Inferior parietal cortex (tissue), 1 donor: ENCODE data around the gene SLMAP.

Experiments used
- DNase-seq: peaks from one replicate; pipeline ENCODE4 v3.0.0-alpha.2; 2016; ENCODE audit errors: extremely low spot score

Gene SLMAP

GRCh38 chr3:57961828-57962447, 205.8 kb downstream of the SLMAP start:
- DNase-seq = no peak

DNA sequence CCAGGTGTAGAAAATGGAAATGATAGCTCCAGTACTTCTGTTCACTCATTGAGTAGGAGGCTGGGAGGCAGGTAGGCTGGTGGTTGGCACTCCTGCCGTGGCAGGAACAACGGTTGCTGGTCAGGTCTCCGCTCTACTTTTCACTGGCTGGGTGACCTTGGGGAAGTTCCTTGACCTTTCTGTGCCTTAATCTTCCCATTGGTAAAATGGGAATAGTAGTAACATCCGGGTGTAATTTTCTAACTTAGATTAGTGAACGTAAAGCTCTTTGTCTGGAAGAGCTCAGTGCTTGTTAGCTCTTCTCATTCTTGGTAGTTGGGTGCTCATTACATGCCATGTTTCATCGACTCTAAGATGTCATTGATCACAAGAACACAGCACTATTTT, 206.3 kb downstream of the SLMAP start:
- no peak for DNase-seq

- no peak for DNase-seq
Observed at GRCh38 chr3:57963811-57964346, 207.8 kb downstream of the SLMAP start.

- DNase-seq = no peak
Observed at GRCh38 chr3:57966829-57967228, 210.7 kb downstream of the SLMAP start.

- no peak for DNase-seq
Observed at GRCh38 chr3:57967590-57967989, 211.5 kb downstream of the SLMAP start.

DNA sequence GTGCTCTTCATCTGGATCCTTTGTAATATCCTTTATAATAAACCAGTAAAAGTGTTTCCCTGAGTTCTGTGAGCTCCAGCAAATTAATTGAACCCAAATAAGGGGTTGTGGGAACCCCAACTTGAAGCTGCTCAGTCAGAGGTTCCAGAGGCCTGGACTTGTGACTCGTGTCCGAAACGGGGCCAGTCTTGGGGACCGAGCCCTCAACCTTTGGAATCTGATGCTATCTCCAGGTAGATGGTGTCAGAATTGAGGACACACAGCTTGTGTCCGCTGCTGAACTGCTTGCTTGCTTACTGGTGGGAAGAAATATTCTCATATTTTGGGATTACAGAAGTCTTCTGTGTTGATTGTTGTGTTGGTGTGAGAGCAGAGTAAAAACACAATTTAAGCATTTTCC, 212.4 kb downstream of the SLMAP start:
- DNase-seq = no peak

DNA sequence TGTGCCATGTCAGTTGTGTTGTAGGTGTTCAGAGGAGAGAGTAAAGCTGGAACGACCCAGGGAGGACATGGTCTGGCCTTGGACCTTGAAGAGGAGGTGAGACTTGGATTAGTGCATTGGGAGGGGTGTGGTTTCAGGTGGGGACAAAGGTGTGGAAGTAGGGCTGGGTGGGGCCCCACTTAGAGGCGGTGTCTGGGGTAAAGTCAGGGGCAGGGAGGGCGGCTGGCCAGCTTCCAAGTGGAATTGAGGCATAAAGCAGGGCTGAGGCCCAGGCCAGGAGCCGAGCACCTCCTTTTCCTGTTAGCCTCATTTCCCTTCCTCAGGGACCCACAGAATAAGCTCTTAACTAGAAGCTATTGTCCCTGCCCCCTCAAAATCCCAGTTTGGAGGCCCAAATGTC, 215.9 kb downstream of the SLMAP start:
- DNase-seq = no peak

DNA sequence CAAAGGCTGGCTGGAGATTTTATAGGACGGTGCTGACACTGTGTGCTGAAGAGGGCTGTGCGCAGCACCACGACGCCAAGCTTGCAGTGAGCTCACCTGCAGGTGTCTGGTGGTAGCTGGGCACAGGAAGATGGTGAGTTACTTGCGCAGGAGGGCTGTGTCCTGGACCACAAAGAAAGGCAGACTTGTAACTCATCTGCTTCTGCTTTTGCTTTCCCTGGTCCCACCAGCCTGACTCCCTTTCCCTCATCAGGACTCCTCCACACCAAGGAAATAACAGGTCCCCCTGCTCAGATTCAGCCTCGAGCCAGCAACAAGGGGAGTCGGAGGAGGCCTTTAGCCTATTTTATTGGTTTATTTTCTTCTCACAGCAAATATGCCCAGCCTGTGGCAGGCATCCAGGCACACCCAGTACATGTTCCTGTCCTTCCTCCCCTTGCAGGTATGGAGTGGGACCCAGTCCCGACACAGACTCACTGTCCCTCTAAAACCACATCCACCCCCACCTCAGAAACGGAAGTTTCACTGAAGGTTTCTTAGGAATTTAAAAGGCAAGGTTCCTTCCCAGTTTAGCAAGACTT, 216.5 kb downstream of the SLMAP start:
- no peak for DNase-seq

DNA sequence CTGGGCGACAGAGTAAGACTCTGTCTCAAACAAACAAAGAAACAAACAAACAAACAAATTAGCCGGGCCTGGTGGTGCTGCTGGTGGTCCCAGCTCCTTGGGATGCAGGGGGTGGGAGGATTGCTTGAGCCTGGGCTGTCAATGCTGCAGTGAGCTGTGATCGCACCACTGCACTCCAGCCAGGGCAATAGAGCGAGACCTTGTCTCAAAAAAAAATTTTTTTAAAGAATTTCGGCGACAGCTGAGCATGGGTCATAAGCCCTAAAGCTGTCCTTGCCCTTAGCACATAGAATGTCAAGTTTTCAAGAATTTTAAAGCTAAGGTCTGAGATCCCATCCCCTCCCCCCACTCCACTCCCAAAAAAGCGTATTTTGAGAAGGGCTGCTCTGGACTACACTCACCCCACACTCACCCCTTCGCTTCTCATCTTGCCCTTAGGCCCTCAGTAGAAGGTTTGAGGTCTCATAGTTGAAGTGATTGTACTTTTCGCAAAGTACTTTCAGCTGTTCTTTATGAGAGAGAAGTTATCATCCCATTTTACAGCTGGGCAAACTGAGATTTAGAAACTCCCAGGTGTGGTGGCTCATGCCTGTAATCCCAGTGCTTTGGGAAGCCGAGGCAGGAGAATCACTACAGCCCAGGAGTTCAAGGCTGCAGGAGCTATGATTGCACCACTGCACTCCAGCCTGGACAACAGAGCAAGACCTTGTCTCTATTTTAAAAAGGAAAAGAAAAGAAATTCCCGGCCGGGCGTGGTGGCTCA, 217.8 kb downstream of the SLMAP start:
- no peak for DNase-seq

DNA sequence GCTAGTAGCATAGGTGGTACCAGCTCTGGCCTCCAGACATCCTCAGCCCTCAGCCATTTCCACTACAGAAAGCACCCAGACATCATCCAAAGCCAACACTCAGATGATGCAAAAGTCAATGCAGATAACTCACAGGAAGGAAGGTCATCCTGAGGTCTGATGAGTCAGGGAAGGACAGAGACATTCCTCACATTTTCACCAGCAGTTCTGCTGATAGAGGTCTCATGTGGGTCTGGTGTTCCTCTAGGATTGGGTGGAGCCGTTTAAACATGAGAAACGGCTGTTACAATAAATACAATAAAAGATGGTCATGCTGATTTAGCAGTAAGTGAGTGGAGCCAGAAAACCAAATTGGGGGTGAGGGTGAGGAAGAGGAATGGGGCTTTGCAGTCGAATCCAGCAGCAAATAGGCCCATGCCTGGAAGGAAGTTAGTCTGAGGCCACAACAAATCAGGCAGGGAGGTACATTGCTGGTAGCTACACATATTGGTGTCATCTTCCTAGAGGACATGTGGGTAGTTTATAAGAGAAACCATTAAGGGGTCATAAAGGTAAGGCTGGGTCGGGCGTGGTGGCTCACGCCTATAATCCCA, 218.8 kb downstream of the SLMAP start:
- DNase-seq = no peak

DNA sequence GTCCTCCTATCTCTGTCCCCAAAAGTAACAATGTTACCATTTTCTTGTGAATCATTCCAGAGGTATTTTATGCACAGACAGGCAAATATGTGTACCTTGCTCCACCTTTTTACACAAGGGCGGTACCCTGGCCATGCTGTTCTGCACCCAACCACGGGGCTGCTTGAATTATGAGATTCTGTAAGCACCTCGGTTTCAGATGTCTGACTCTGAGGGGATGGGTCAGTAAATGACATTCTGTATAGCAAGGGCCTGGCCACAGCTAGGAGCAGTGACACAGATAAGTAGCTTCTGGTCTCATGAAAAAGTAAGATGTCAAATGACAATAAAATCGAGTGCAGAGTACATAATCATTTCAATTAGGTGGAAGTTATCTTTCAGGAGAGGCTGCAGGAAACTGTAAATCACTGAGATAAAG, 221.7 kb downstream of the SLMAP start:
- DNase-seq = no peak

DNA sequence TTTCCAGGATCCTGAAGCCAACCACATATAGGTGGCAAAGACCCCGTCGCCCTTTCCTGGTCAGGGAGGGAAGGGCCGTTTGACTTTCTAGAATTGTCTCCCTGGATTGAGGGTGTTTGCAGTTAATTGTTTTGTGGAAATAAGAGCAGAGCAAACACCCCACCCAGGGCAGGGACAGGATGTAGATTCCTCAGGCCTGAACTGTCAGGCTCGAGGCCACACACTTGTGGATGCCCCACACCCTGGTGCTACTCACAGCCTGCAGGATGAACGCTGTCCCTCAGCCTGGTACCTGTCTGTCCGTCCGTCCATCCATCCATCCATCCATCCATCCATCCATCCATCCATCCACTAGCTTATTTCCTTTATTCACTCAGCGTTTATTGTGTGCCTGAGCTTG, 222.2 kb downstream of the SLMAP start:
- no peak for DNase-seq
